ENCODE results near the gene MRPS9. TPM values are rescaled to one million over a fixed set of nuclear protein-coding genes. Genes with fewer than 3 reads are reported as not detected.

MRPS9 gene
- total RNA-seq, 4 donors from 2014 or later, result 12.3 to 24.4 (median 20.6) TPM

DNA sequence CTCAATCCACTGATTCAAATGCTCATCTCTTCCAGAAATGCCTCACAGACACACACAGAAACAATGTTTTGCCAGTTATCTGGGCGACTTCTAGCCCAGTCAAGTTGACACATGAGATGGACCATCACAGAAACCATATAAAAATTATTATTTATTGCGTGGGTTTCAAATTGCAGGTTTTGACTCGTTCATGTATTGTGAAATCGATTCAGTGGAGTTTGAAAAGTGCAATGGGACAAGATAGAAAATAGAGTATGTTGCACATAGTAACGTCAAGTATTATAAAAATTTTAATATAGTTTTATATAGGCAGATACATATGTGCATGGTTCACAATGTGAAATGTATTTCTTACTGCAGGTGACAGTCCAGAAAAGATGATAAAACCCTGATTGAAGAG, 100.8 kb downstream of the MRPS9 start:
- Histone ChIP-seq H3K4me1 (no peaks in the 10 kb centered on the region), H3K27me3 (no peaks in the 10 kb centered on the region), H3K4me3 (no peak overlapping the region), H3K27ac (no peak overlapping the region), H3K36me3 (no peaks in the 10 kb centered on the region), H3K9me3 (no peaks in the 10 kb centered on the region)
- intact Hi-C loops (cut with DNase I; ENCODE audit: low total_unique reads), result no loop called here
- DNase-seq, result no peak
- TF ChIP-seq, protein P1, sequence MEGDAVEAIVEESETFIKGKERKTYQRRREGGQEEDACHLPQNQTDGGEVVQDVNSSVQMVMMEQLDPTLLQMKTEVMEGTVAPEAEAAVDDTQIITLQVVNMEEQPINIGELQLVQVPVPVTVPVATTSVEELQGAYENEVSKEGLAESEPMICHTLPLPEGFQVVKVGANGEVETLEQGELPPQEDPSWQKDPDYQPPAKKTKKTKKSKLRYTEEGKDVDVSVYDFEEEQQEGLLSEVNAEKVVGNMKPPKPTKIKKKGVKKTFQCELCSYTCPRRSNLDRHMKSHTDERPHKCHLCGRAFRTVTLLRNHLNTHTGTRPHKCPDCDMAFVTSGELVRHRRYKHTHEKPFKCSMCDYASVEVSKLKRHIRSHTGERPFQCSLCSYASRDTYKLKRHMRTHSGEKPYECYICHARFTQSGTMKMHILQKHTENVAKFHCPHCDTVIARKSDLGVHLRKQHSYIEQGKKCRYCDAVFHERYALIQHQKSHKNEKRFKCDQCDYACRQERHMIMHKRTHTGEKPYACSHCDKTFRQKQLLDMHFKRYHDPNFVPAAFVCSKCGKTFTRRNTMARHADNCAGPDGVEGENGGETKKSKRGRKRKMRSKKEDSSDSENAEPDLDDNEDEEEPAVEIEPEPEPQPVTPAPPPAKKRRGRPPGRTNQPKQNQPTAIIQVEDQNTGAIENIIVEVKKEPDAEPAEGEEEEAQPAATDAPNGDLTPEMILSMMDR (IDR thresholded peaks at IDR 0.05), result no peak
- no peak for TF ChIP-seq POLR2A (IDR thresholded peaks at IDR 0.05)

DNA sequence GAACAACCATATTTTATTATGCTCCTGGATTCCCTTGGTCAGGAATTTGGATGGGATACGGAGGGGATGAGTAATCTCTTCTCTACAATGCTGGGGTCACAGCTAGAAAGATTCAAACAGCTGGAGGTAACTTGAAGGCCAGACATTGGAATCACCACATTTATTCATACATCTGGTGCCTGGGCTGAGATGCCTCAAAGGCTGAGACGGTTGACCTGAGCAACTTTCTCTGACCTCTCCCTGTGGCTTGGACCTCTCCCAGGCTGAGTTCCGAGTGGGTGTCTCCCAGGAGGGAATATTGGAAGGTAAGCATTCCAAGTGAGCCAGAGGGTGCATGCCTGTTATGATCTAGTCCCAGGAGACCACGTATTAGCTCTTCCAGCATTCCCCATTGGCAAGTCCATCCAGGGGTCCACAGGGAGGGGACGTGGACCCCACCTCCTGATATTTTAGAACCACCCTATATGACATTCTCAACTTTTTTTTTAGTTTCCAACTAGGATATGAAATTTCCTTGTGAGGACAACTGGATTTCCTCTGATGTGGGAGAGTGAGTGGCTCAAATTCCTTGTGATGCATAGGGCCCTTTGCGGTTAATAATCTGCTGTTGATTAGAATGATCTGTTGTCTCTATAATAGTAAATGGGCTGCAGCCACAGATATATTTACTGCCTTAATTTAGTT, 101.8 kb downstream of the MRPS9 start:
- no peaks in the 10 kb centered on the region for H3K27me3 ChIP-seq
- no peak for DNase-seq
- H3K9me3 ChIP-seq, result no peaks in the 10 kb centered on the region
- H3K4me3 ChIP-seq, result no peak overlapping the region
- H3K27ac ChIP-seq, result no peak overlapping the region
- TF ChIP-seq POLR2A (IDR thresholded peaks at IDR 0.05), result no peak
- TF ChIP-seq, protein P1 (IDR thresholded peaks at IDR 0.05), result no peak
- intact Hi-C loops (cut with DNase I; ENCODE audit: low total_unique reads), result no loop called here
- peaks cover 0 to 10% of the 10 kb centered on the region in 2 donors for H3K4me1 ChIP-seq
- H3K36me3 ChIP-seq, result no peaks in the 10 kb centered on the region

DNA sequence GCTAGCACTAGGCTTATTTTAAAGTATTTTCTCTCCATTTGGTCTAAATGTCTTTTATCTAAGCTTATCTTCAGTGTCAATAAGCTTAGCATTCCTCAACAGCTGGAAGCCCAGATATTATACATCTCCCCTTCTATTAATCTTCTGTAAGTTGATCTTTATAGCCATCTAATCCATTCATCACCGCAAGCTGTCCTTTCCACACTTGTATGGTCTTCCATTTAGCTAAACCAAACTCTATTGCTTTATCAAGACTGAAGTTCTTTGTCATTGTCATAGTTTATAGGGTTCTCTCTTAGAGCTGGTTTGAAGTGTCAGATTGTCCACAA, 102.3 kb downstream of the MRPS9 start:
- no peaks in the 10 kb centered on the region for H3K36me3 ChIP-seq
- TF ChIP-seq, protein P1 (IDR thresholded peaks at IDR 0.05), result no peak
- TF ChIP-seq POLR2A (IDR thresholded peaks at IDR 0.05), result no peak
- H3K4me1 ChIP-seq, result peaks cover 0 to 11% of the 10 kb centered on the region in 2 donors
- no peak overlapping the region for H3K4me3 ChIP-seq
- H3K27ac ChIP-seq, result no peak overlapping the region
- no peak for DNase-seq
- intact Hi-C loops (cut with DNase I; ENCODE audit: low total_unique reads), result no loop called here
- no peaks in the 10 kb centered on the region for H3K27me3 ChIP-seq
- no peaks in the 10 kb centered on the region for H3K9me3 ChIP-seq

DNA sequence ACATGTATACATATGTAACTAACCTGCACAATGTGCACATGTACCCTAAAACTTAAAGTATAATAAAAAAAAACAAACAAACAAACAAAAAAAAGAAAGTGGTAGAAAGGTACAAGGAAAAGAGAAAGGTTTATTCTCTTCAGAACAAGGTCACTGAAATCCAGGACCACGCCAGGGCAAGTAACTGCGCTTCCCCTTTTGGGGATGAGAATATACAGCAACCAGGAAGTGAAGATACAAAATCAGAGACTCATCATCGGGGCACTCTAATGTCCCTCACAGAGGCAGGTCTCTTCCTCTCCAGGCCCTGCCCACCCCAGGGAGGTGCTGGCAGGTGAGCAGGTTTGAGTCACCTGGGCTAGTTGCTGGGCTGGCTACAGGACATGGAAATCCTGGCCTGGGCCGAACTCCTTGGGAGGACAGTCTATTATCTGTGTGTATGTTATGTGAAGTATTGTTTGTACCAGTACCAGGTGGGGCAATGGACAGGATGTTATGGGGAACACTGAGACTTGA, 103.3 kb downstream of the MRPS9 start:
- no peaks in the 10 kb centered on the region for H3K36me3 ChIP-seq
- DNase-seq, result no peak
- TF ChIP-seq POLR2A (IDR thresholded peaks at IDR 0.05), result no peak
- TF ChIP-seq, protein P1 (IDR thresholded peaks at IDR 0.05), result no peak
- intact Hi-C loops (cut with DNase I; ENCODE audit: low total_unique reads), result no loop called here
- no peak overlapping the region for H3K27ac ChIP-seq
- no peaks in the 10 kb centered on the region for H3K27me3 ChIP-seq
- no peaks in the 10 kb centered on the region for H3K9me3 ChIP-seq
- no peak overlapping the region for H3K4me3 ChIP-seq
- H3K4me1 ChIP-seq, result peaks cover 0 to 11% of the 10 kb centered on the region in 2 donors

DNA sequence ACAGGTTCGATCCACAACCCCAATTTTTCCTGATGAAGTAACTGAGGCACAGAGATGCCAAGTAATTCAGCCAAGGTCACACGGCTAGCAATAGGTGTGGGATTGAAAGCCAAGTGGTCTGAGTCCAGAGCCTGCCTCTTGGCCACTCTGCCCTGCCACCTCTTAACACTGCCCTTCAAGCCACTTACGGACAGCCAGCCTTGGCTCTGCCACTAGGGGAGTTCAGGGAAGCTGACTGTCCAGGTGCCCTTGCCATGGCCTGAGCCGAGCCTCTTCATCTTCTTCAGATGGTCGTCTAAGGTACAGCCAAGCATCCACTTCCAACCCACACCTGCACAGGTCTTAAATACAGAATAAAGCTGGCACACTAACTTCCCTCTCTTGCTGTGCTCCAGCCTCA, 104.4 kb downstream of the MRPS9 start:
- no peak for TF ChIP-seq POLR2A (IDR thresholded peaks at IDR 0.05)
- TF ChIP-seq, protein P1 (IDR thresholded peaks at IDR 0.05), result no peak
- intact Hi-C loops (cut with DNase I; ENCODE audit: low total_unique reads), result no loop called here
- peaks cover 0 to 11% of the 10 kb centered on the region in 2 donors for H3K4me1 ChIP-seq
- no peaks in the 10 kb centered on the region for H3K27me3 ChIP-seq
- H3K36me3 ChIP-seq, result no peaks in the 10 kb centered on the region
- no peak for DNase-seq
- no peak overlapping the region for H3K27ac ChIP-seq
- no peaks in the 10 kb centered on the region for H3K9me3 ChIP-seq
- H3K4me3 ChIP-seq, result no peak overlapping the region
